GM10266 (cell line): Measurements from ENCODE around the gene NANOS3.

Source experiments
- DNase-seq: peaks from one replicate; pipeline ENCODE4 v3.0.0; 2012; ENCODE audit errors: extremely low spot score
- TF ChIP-seq, protein P1 (sequence below): IDR thresholded peaks from 2 replicates; pipeline ENCODE4 v1.5.1; 2012; ENCODE audit warnings: mild to moderate bottlenecking, low read depth; ENCODE audit not compliant: control insufficient read depth, insufficient read depth; ENCODE audit errors: missing control alignments

Gene NANOS3

DNA sequence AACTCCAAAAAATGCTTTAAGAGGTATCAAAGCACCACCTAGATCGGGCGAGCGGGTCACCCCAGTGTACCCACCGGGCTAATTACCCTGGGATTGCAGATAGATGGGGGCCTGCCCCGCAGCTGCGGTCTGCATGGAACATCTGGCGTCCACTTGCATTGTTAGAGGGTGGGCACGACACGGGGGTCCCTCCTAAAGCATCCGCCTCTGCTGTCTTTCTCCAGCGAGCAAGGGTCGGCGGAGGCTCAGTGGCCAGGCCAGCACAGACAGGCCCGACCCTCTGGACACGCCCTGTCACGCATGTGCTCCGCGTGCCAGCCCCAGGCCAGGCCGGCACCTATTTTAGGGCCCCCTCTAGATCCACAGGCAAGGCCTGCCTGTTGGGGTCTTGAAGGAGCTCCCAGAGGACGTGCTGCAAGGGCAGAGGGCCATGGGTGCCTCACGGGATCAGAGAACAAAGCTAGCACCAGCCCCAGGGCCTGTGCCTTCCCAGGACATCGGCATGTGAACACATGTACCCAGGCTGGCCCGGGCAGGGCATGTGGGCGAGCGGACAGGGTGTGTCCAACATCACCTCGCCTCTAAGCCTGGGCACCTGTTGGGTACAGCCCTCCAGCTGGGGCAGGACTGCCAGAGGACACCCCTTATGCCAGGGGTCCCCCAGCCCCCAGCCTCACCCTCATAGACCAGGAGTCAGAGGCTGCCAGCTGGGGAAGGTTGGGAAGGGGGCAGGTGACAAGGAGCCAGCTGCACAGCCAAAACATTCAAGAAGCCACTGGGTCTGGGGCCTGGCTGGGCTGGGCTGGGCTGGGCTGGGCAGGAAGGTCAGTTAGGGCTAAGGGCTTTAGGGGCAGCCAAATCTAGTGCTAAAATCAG lies 35.6 kb upstream of the NANOS3 start:
- TF ChIP-seq, protein P1, sequence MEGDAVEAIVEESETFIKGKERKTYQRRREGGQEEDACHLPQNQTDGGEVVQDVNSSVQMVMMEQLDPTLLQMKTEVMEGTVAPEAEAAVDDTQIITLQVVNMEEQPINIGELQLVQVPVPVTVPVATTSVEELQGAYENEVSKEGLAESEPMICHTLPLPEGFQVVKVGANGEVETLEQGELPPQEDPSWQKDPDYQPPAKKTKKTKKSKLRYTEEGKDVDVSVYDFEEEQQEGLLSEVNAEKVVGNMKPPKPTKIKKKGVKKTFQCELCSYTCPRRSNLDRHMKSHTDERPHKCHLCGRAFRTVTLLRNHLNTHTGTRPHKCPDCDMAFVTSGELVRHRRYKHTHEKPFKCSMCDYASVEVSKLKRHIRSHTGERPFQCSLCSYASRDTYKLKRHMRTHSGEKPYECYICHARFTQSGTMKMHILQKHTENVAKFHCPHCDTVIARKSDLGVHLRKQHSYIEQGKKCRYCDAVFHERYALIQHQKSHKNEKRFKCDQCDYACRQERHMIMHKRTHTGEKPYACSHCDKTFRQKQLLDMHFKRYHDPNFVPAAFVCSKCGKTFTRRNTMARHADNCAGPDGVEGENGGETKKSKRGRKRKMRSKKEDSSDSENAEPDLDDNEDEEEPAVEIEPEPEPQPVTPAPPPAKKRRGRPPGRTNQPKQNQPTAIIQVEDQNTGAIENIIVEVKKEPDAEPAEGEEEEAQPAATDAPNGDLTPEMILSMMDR: no peak
- no peak for DNase-seq

DNA sequence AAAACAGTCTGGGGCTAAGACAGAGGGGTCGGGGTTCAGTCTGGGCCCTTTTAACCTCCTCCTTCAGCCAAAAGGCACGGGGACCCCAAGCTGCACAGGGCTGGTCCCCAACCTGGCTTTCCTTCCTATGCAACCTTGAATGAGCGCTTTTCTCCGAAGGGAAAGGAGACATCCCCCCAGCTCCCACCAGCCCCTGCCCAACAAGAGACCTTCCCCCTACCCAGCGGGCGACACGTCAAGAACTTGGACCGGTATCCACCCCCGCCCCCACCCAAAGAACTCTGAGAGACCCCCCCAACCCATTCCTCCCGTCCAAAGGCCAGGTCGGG lies 35.0 kb upstream of the NANOS3 start:
- TF ChIP-seq, protein P1: no peak
- no peak for DNase-seq

DNA sequence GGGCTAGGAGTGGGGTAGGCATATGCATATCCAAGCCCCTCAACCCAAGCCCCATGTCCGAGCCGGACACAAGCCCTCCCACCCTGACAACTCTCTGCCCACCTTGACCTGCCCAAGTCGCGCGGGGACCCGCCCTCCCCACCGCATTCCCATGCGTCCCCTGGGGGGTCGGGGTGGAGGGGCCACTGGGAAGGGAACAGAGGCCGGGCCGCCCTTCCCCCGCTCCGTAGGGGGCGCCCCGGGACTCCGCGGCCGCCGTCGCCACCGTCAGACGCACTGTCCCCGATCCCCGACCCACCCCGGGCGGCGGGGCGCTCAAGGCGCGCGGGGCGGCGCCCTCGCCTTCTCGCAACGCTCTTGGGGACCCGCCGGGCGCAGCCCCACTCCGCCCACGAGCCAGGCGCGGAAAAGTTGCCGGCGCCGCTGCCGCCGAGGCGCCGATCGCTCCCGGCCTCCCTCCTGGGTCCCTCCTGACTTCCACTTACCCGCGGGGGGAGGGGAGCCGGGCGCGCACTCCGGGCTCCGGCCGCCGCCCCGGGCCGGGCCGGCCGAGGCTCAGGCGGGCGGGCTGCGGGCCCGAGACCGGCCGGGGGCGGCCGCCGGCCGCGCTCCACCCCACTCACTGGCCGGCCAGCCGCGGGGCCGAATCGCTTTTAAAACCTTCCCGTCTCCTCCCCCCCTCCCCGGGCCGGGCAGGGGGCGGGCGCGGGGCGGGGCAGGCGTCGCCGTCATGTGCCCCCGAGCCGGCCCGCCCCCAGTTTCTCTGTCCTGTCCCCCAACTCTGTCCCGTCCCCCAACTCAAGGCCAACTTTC lies 34.4 kb upstream of the NANOS3 start:
- TF ChIP-seq, protein P1: peak; percentile 28
- DNase-seq: peak; percentile 92

DNA sequence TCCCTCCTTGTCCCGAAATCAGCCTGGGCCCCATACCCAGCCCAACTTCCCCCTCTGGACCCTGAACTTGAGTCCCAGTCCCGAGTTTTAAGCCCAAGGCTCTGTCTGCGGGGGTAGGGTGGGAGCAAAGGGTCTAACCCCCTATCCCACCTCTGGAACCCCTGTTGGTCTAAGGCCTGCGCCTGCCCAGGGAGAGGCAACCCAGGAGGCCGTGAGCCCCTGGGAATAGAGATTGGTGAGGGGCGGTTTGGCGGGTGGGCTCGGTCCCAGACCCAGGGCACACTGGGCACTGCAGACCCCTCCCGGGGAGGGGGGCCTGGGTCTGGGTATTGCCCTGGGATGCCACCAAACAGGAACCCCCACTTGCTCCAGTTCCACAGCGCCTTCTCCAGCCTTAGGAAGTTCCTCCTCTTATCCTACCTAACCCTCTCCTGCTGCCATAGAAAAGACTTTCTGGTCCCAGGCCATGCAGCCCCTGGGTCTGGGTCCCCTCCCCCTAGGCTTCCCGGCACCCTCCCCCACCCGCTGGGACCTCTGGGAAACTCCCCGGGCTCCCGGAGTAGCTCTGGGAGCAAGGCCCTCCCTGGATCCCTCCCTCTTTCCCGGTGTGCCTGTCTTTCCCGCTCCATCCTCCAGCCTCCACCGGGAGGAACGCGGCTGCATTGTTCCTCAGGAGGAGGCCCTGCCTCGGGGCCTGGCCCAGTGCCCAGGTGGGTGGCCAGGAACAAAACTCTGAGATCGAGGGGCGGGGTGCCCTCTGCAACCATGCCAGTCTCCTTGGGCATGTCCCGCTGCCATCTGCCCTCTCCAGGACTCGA lies 33.6 kb upstream of the NANOS3 start:
- no peak for DNase-seq
- TF ChIP-seq, protein P1: no peak

DNA sequence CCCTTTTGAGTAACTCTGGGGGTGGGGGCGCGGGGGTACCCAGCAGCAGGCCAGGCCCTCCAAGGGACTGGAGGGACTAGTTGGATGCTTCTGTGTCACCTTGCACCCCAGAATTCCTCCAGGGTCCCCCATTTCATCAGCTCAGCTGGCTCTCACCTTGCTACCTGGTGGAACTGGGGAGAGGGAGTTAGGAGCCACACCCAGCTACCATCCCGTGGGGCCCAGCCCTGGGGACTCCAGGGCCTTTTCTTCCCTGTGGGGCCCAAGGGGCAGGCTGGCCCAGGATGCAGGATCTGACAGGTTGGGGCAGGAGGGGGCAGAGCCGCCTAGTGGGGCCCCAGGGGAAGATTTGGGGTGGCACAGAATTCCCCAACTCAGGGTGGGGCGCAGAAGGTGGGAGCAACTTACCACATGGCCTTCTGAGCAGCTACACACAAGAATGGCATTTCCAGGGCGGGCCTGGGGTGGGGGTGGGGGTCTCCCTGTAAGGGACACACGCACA lies 32.8 kb upstream of the NANOS3 start:
- DNase-seq: no peak
- TF ChIP-seq, protein P1: no peak

DNA sequence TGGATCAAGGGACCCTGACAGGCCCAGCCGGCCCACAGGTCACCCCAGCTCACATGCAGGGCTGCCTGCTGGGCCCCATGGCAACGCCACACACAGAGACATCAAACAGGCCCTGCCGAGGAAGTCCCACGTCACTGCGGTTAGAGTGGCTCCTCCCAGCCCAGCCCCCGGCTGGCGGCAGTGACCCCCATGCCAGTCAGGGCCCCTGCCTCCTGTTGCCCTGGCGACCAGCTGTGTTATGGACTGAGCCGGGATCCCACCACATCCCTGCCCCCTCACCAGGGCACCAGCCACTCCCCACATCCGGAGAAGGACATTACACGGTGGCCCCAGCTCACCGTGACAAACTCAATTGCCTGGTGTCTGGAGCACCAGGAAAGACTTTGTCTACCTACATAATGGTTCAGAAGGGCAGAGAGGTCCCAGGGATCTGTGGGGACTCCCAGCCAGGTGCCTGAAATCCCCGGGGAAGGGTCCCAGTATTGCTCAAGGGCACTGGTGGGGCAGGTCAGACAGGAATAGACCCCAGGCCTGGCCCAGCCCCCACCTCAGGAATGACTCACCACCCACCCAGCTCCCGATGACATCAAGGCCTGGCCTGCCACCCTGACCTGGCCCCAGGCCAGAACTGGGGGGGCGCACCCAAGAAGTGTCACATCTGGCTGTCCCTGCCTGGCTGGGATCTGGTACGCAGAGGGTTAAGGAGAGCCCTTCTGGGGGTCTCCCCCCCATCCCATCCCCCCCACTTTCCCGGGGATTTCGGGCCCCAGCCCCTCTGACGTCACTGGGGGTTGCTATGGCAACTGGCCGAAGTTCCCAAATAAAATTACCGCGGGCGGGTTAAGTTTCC lies 30.2 kb upstream of the NANOS3 start:
- DNase-seq: peak; percentile 96

More for the DNA sequence above, 30.2 kb upstream of the NANOS3 start:
- TF ChIP-seq, protein P1: no peak
